ENCODE measurements around the gene MEGF6. TPM values are rescaled to one million over a fixed set of nuclear protein-coding genes. Genes with fewer than 3 reads are reported as not detected.

Gene MEGF6
- polyA plus RNA-seq, 1 donor (not counting 4 experiments of a cell fraction or from before 2014, with no cell fraction given): 0.24 TPM

DNA sequence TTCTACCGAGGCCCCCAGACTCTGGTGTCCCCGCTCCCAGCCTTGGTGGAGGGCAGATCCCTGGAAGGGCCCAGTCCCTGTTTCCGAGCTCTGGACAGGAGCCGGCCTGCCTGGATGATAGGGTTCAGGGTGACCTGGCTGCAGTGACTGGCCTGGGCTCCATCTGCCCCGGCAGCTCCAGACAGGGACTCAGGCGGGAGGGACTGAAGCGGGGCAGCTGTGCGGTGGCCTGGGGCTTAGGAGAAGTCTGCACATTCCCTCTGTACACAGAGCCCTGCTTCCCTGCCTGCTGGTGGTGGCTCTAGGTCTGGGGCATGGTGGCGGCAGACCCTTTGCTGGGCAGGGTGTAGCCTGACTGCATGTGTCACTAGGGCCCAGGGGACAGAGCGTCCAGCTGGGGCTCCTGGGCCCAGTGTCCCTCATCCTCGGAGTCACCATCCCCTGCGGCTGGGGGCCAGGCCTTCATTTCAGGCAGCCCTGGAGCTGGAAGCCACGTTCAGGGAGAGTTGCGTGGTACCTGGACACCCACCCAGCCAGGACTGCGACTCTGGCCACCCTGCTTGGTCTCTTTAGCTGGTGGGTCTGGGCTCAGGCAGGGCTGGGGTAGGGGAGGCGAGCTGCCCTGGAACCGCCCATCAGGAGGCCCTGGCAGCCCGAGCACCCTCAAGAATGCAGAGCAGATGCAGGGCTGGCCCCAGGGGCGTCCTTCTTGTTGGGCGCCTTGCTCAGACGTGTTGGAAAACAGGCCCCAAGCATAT, 147.2 kb downstream of the MEGF6 start:
- TF ChIP-seq, protein P1, sequence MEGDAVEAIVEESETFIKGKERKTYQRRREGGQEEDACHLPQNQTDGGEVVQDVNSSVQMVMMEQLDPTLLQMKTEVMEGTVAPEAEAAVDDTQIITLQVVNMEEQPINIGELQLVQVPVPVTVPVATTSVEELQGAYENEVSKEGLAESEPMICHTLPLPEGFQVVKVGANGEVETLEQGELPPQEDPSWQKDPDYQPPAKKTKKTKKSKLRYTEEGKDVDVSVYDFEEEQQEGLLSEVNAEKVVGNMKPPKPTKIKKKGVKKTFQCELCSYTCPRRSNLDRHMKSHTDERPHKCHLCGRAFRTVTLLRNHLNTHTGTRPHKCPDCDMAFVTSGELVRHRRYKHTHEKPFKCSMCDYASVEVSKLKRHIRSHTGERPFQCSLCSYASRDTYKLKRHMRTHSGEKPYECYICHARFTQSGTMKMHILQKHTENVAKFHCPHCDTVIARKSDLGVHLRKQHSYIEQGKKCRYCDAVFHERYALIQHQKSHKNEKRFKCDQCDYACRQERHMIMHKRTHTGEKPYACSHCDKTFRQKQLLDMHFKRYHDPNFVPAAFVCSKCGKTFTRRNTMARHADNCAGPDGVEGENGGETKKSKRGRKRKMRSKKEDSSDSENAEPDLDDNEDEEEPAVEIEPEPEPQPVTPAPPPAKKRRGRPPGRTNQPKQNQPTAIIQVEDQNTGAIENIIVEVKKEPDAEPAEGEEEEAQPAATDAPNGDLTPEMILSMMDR (optimal IDR thresholded peaks at IDR 0.05 in 1 of 3, IDR thresholded peaks at IDR 0.05 in 1 of 3, conservative IDR thresholded peaks at IDR 0.05 in 1 of 3; ENCODE audit: extremely low read depth in 1 of 3, insufficient read depth in 2 of 3, low read length in 3 of 3): no peak
- TF ChIP-seq EZH2 (IDR thresholded peaks at IDR 0.05; ENCODE audit: low read length): no peak
- Histone ChIP-seq H3K27me3 (ENCODE audit: control insufficient read depth, extremely low read depth, insufficient read depth, low read length) (no peaks in the 10 kb centered on the region), H2AFZ (ENCODE audit: control insufficient read depth, low read length) (no peak overlapping the region), H3K4me1 (ENCODE audit: control insufficient read depth, extremely low read depth, insufficient read depth, low read length) (peaks cover 69% of the 10 kb centered on the region), H3K4me2 (ENCODE audit: control insufficient read depth, extremely low read depth, insufficient read depth, low read depth, low read length) (no peak overlapping the region), H3K9ac (ENCODE audit: control insufficient read depth, extremely low read depth, insufficient read depth, low read length) (no peak overlapping the region), H3K9me1 (ENCODE audit: control insufficient read depth, extremely low read depth, insufficient read depth, low read length) (peaks cover 2% of the 10 kb centered on the region), H4K20me1 (ENCODE audit: control insufficient read depth, extremely low read depth, insufficient read depth, low read length) (no peaks in the 10 kb centered on the region), H3K27ac (ENCODE audit: control insufficient read depth, insufficient read depth, low read length) (no peak overlapping the region), H3K79me2 (ENCODE audit: control insufficient read depth, insufficient read depth, low read length) (no peaks in the 10 kb centered on the region), H3K4me3 (ENCODE audit: control insufficient read depth in 2 of 3, extremely low read depth in 1 of 3, insufficient read depth in 2 of 3, low read depth in 1 of 3, low read length in 3 of 3) (no peak overlapping the region), H3K9me3 (ENCODE audit: control insufficient read depth, low read depth, low read length) (no peaks in the 10 kb centered on the region), H3K36me3 (ENCODE audit: control insufficient read depth in 2 of 2, extremely low read depth in 1 of 2, insufficient read depth in 2 of 2, low read length in 2 of 2) (no peaks in the 10 kb centered on the region)
- dilution Hi-C loops (cut with MboI; ENCODE audit: extremely low pct_ligation_motif_present, low sequenced_read_pairs): no loop called here
- DNase-seq (ENCODE audit: low read depth, low spot score): no peak
- no peak for FAIRE-seq

DNA sequence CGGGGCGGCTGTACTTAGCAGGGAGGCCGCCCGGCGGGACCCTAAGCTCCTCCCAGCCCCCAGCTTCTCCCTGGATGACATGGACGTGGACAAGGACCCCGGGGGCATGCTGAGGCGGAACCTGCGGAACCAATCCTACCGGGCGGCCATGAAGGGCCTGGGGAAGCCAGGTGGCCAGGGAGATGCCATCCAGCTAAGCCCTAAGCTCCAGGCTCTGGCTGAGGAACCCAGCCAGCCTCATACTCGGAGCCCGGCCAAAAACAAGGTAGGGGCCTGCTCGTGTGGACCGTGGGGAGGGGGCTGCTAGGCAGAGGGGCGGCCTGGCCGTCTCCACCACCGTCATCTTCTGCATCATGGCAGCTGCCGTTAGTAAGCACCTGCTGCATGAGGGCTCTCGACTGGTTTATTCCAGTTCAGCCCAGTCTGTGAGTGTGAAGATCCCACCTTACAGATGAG, 147.9 kb downstream of the MEGF6 start:
- dilution Hi-C loops (cut with MboI; ENCODE audit: extremely low pct_ligation_motif_present, low sequenced_read_pairs): no loop called here
- DNase-seq (ENCODE audit: low read depth, low spot score): no peak
- H3K36me3 ChIP-seq (ENCODE audit: control insufficient read depth in 2 of 2, extremely low read depth in 1 of 2, insufficient read depth in 2 of 2, low read length in 2 of 2): no peaks in the 10 kb centered on the region
- H2AFZ ChIP-seq (ENCODE audit: control insufficient read depth, low read length): no peak overlapping the region
- no peaks in the 10 kb centered on the region for H3K9me3 ChIP-seq (ENCODE audit: control insufficient read depth, low read depth, low read length)
- H3K4me3 ChIP-seq (ENCODE audit: control insufficient read depth in 2 of 3, extremely low read depth in 1 of 3, insufficient read depth in 2 of 3, low read depth in 1 of 3, low read length in 3 of 3): no peak overlapping the region
- TF ChIP-seq EZH2 (IDR thresholded peaks at IDR 0.05; ENCODE audit: low read length): no peak
- TF ChIP-seq, protein P1 (optimal IDR thresholded peaks at IDR 0.05 in 1 of 3, IDR thresholded peaks at IDR 0.05 in 1 of 3, conservative IDR thresholded peaks at IDR 0.05 in 1 of 3; ENCODE audit: extremely low read depth in 1 of 3, insufficient read depth in 2 of 3, low read length in 3 of 3): no peak
- H3K27ac ChIP-seq (ENCODE audit: control insufficient read depth, insufficient read depth, low read length): no peak overlapping the region
- H3K9ac ChIP-seq (ENCODE audit: control insufficient read depth, extremely low read depth, insufficient read depth, low read length): no peak overlapping the region
- H4K20me1 ChIP-seq (ENCODE audit: control insufficient read depth, extremely low read depth, insufficient read depth, low read length): no peaks in the 10 kb centered on the region
- no peak overlapping the region for H3K4me2 ChIP-seq (ENCODE audit: control insufficient read depth, extremely low read depth, insufficient read depth, low read depth, low read length)
- H3K9me1 ChIP-seq (ENCODE audit: control insufficient read depth, extremely low read depth, insufficient read depth, low read length): peaks cover 2% of the 10 kb centered on the region
- FAIRE-seq: no peak
- H3K27me3 ChIP-seq (ENCODE audit: control insufficient read depth, extremely low read depth, insufficient read depth, low read length): no peaks in the 10 kb centered on the region
- no peaks in the 10 kb centered on the region for H3K79me2 ChIP-seq (ENCODE audit: control insufficient read depth, insufficient read depth, low read length)
- peaks cover 66% of the 10 kb centered on the region for H3K4me1 ChIP-seq (ENCODE audit: control insufficient read depth, extremely low read depth, insufficient read depth, low read length)
